GM19193 (cell line): ENCODE data around the gene SOX15.

Source experiments
- POLR2A ChIP-seq: IDR thresholded peaks from 4 replicates; pipeline ENCODE4 v1.6.1; 2011; ENCODE audit not compliant: insufficient read depth, insufficient read length; ENCODE audit errors: extremely low read depth

Gene SOX15

DNA sequence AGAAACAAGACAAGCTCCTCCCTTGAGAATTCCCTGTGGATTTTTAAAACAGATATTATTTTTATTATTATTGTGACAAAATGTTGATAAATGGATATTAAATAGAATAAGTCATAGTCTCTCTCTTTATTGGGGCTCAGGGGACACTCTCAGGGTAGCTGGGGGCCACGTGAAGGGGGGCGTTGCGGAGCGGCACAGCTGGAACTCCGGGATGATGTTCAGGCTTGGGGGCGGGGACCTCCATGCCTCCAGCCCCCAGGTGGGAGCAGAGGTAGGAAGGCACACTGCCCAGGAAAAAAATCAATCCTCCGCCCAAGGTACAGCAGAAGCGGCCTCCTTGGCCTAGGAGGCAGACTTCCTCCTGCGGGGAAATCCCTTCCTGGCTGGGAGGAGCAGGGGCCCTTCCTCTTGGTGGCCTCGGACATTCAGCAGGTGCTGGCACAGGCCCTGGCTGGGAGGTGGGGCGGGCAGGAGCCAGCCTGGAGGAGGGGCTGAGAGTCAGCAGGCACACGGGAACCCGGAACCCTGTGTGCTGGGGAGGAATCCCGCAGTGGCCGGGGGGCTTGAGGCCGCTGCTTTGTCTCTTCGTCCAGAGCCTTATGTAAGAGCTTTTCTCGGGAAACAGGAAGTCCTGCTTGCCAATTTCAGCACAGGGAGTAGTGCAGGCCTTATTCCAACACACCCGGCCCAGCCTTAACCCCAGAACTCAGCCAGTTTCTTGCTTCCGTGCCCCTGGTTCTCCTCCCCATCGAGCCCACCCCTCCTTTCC, 31.9 kb downstream of the SOX15 start:
- peak; percentile 82 for TF ChIP-seq POLR2A

DNA sequence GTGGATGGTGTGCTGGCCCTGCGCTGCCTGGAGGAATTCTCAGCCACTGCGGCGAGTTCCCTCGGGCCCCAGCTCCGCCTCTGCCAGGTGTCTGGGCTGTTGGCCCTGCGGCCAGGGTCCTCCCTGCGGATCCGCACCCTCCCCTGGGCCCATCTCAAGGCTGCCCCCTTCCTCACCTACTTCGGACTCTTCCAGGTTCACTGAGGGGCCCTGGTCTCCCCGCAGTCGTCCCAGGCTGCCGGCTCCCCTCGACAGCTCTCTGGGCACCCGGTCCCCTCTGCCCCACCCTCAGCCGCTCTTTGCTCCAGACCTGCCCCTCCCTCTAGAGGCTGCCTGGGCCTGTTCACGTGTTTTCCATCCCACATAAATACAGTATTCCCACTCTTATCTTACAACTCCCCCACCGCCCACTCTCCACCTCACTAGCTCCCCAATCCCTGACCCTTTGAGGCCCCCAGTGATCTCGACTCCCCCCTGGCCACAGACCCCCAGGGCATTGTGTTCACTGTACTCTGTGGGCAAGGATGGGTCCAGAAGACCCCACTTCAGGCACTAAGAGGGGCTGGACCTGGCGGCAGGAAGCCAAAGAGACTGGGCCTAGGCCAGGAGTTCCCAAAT, 32.6 kb downstream of the SOX15 start:
- no peak for TF ChIP-seq POLR2A

GRCh38 chr17:7556627-7557026, 33.3 kb downstream of the SOX15 start:
- TF ChIP-seq POLR2A, result no peak

DNA sequence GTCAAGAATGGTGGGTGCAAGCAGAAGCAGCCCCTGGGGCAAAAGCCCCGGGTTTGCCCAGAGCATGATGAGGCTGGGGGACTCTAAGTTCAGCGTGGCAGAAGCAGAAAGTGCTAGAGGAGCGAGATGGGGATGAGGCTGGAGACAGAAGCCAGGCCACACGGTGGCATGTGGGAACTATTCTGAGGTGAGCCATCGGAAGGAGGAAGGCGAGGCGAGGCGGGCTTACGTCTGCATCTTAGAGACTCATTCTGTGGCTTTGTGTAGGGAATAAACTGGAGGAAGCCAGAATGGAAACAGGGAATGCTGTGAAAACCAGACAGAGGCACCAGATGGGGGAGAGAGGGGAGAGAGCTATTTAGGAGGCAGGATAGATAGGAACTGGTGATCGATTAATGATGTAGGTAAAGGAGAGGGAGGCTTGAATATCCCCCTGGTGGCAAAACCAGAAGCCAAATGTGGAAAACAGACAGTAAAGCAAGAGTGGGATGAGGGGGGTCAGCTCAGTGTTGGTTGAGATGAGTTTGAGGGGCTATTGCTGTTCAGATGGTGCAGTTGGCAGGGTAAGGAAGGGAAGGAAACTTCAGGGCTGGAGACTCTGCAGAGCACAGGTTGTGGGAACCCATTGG, 34.5 kb downstream of the SOX15 start:
- TF ChIP-seq POLR2A, result no peak

DNA sequence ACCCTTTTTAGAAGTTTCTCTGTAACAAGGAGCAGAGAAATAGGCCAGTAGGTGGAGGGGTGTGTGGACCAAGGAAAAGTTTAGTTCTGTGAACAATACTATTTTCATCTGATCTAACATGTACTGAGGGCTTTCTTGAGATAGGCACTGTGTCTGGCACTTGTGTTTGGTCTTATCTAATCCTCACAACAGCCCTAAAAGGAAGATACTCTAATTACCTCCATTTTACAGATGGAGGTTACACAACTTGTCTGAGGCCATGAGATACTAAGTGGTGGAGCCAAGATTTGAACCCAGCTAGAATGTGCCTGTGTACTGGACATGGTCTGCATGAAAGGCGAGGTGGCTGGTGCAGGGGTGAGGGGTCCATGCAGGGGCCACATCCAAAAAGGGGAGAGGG, 36.5 kb downstream of the SOX15 start:
- no peak for TF ChIP-seq POLR2A

- no peak for TF ChIP-seq POLR2A
Measured at GRCh38 chr17:7552621-7553051, 37.3 kb downstream of the SOX15 start.

GRCh38 chr17:7551396-7551795, 38.5 kb downstream of the SOX15 start:
- no peak for TF ChIP-seq POLR2A

DNA sequence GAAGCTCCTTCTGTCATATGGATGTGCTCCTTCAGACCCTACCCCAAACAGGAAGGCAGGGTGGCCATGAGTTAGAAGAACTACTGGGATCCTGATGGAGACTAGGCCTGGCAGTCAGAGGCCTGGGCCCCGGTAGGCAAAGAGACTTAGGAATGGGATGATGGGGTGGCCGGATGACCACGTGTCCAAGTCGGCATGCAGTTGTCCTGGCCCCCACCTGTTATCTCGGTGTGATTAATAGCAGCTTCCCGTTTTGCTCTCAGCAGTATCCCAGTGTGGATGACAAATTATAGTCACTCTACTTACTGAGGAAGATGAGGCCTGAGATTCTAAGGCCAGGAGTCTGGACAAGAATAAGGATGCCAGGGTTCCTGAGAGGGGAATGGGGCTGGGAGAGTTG, 39.5 kb downstream of the SOX15 start:
- TF ChIP-seq POLR2A, result no peak

GRCh38 chr17:7549401-7550055, 40.4 kb downstream of the SOX15 start:
- TF ChIP-seq POLR2A, result no peak

DNA sequence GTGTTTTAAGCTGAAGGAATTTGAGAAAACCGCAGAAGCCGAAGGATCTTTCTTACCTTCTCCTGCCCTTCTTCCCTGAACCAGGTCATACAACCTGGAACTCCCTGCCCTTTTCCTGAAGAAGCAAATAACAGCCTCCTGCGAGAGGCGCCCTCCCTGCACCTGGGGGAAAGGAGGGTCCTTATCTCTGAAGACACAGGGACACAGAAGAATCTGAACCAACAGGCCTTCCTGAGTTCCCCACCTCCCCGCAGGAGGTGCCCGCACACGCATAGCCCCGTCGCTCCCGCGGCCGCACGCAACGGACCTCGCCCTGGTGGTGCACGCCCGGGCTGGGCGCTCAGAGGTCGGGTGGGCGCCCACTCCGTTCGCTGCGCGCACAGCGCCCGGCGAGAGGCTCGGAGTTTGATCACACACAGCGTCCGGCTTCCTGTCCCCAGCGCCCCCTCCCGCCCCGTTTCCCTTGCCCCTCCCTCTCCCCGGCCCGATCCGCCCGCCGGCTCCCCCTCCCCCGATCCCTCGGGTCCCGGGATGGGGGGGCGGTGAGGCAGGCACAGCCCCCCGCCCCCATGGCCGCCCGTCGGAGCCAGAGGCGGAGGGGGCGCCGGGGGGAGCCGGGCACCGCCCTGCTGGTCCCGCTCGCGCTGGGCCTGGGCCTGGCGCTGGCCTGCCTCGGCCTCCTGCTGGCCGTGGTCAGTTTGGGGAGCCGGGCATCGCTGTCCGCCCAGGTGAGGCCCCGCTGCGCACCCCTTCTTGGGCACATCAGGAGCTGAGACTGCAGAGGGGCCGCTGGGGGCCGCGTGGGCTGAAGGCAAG, 41.1 kb downstream of the SOX15 start, which contains the start of gene TNFSF12:
TSS of gene TNFSF12 (plus strand) at position 474 of the 816 bp plus-strand sequence. CDS start at position 570, 96 bp downstream.
- TF ChIP-seq POLR2A, result peak; percentile 66

GRCh38 chr17:7544911-7545310, 45.0 kb downstream of the SOX15 start:
- no peak for TF ChIP-seq POLR2A

GRCh38 chr17:7541074-7541621, 48.7 kb downstream of the SOX15 start:
- no peak for TF ChIP-seq POLR2A

GRCh38 chr17:7538891-7539545, 50.9 kb downstream of the SOX15 start:
- no peak for TF ChIP-seq POLR2A
